ENCODE data around the gene SUPT4H1. TPM values are rescaled to one million over a fixed set of nuclear protein-coding genes. Genes with fewer than 3 reads are reported as not detected.

Gene SUPT4H1
- total RNA-seq, 1 experiment from 2014 or later, result 70.9 TPM

- Histone ChIP-seq H3K9me3 (no peaks in the 10 kb centered on the region), H3K4me1 (peaks cover 96% of the 10 kb centered on the region), H3K4me3 (ENCODE audit: low read depth, low read length) (no peak overlapping the region), H3K27me3 (replicated peaks; ENCODE audit: control insufficient read depth, insufficient read depth, low read length) (no peaks in the 10 kb centered on the region), H3K36me3 (ENCODE audit: control insufficient read depth, insufficient read depth, low read length) (peaks cover 2% of the 10 kb centered on the region; the same call in 1 of the 2 replicates)
- H3K27ac Mint-ChIP-seq (ENCODE audit: unreplicated experiment), result peak overlapping the region; percentile 90
- peak overlapping the region; percentile 62 for H3K4me3 Mint-ChIP-seq (ENCODE audit: unreplicated experiment)
- BruUV-seq (replicated peaks), result TSS peak; percentile 69
- no peak for DNase-seq
- intact Hi-C loops (cut with micrococcal nuclease; ENCODE audit: unreplicated experiment), result loop anchor here (1.0 kb wide), 5 partner anchors 10 to 27 kb away; partner anchors contain the start of gene RNF43
- H3K4me1 Mint-ChIP-seq (ENCODE audit: low read depth, unreplicated experiment), result peaks cover 66% of the 10 kb centered on the region
- no peak for TF ChIP-seq CTCF (IDR thresholded peaks at IDR 0.05; ENCODE audit: insufficient read depth in 1 of 2, low read depth in 1 of 2, low read length in 1 of 2, severe bottlenecking in 1 of 2, unreplicated experiment in 1 of 2)
- peaks cover 74% of the 10 kb centered on the region for H3K36me3 Mint-ChIP-seq (ENCODE audit: insufficient read depth, unreplicated experiment)
- ChIA-PET CTCF (no interaction called here), POLR2A (no interaction called here)
- no peaks in the 10 kb centered on the region for H3K9me3 Mint-ChIP-seq (ENCODE audit: unreplicated experiment)
- H3K27me3 Mint-ChIP-seq (ENCODE audit: insufficient read depth, unreplicated experiment), result no peaks in the 10 kb centered on the region
These were observed 38.9 kb upstream of the SUPT4H1 start for GRCh38 chr17:58390884-58391283.

GRCh38 chr17:58388302-58389190 lies 36.5 kb upstream of the SUPT4H1 start:
- no peak overlapping the region for H3K4me3 ChIP-seq (ENCODE audit: low read depth, low read length)
- no peaks in the 10 kb centered on the region for H3K9me3 Mint-ChIP-seq (ENCODE audit: unreplicated experiment)
- H3K4me1 ChIP-seq, result peaks cover 96% of the 10 kb centered on the region
- H3K9me3 ChIP-seq, result no peaks in the 10 kb centered on the region
- intact Hi-C loops (cut with micrococcal nuclease; ENCODE audit: unreplicated experiment), result no loop called here
- H3K36me3 ChIP-seq (ENCODE audit: control insufficient read depth, insufficient read depth, low read length), result peaks cover 2% of the 10 kb centered on the region; the same call in 1 of the 2 replicates
- peak overlapping the region; percentile 4 for H3K4me3 Mint-ChIP-seq (ENCODE audit: unreplicated experiment)
- H3K36me3 Mint-ChIP-seq (ENCODE audit: insufficient read depth, unreplicated experiment), result peaks cover 66% of the 10 kb centered on the region
- no peak for DNase-seq
- ChIA-PET CTCF (interaction anchor here (0.6 to 0.8 kb wide), 3 partner anchors 23 to 71 kb away, joined by 3 to 5 read pairs (median 3); no protein-coding TSS in a partner anchor), POLR2A (interaction anchor here (1.1 kb wide), 1 partner anchor 29 kb away, joined by 5 read pairs; the partner anchor contains the start of gene RNF43)
- H3K4me1 Mint-ChIP-seq (ENCODE audit: low read depth, unreplicated experiment), result peaks cover 72% of the 10 kb centered on the region
- H3K27me3 Mint-ChIP-seq (ENCODE audit: insufficient read depth, unreplicated experiment), result no peaks in the 10 kb centered on the region
- H3K27ac Mint-ChIP-seq (ENCODE audit: unreplicated experiment), result peak overlapping the region; percentile 48
- H3K27me3 ChIP-seq (replicated peaks; ENCODE audit: control insufficient read depth, insufficient read depth, low read length), result no peaks in the 10 kb centered on the region
- TF ChIP-seq CTCF (IDR thresholded peaks at IDR 0.05; ENCODE audit: insufficient read depth in 1 of 2, low read depth in 1 of 2, low read length in 1 of 2, severe bottlenecking in 1 of 2, unreplicated experiment in 1 of 2), result no peak
- BruUV-seq (replicated peaks), result TSS peak; percentile 21

DNA sequence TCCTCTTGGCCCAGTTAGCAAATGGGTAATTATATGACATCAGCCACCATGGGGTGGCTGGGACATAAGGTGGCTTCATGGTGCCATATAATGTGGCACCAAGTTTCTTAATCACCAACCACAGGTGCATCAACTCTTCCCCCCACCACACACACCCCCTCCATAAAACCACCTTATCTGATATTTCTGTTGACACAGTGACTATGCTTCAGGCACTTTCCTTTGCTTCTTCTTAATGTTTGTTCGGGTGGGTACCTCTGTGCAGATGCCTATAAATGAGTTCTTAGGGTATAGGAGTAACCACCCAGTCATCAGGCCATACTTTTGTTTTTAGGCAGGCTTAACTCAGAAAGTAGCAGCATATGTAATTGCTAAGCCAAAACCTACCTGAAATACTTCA lies 35.8 kb upstream of the SUPT4H1 start:
- peaks cover 73% of the 10 kb centered on the region for H3K4me1 Mint-ChIP-seq (ENCODE audit: low read depth, unreplicated experiment)

More for the DNA sequence above, 35.8 kb upstream of the SUPT4H1 start:
- intact Hi-C loops (cut with micrococcal nuclease; ENCODE audit: unreplicated experiment), result no loop called here
- Mint-ChIP-seq H3K27ac (ENCODE audit: unreplicated experiment) (peak overlapping the region; percentile 48), H3K27me3 (ENCODE audit: insufficient read depth, unreplicated experiment) (no peaks in the 10 kb centered on the region), H3K9me3 (ENCODE audit: unreplicated experiment) (no peaks in the 10 kb centered on the region), H3K36me3 (ENCODE audit: insufficient read depth, unreplicated experiment) (peaks cover 69% of the 10 kb centered on the region), H3K4me3 (ENCODE audit: unreplicated experiment) (peak overlapping the region; percentile 4)
- TF ChIP-seq CTCF (IDR thresholded peaks at IDR 0.05; ENCODE audit: insufficient read depth in 1 of 2, low read depth in 1 of 2, low read length in 1 of 2, severe bottlenecking in 1 of 2, unreplicated experiment in 1 of 2), result no peak
- POLR2A ChIA-PET, result no interaction called here
- Histone ChIP-seq H3K4me1 (peaks cover 96% of the 10 kb centered on the region), H3K36me3 (ENCODE audit: control insufficient read depth, insufficient read depth, low read length) (peaks cover 2% of the 10 kb centered on the region; the same call in 1 of the 2 replicates), H3K9me3 (no peaks in the 10 kb centered on the region), H3K4me3 (ENCODE audit: low read depth, low read length) (no peak overlapping the region), H3K27me3 (replicated peaks; ENCODE audit: control insufficient read depth, insufficient read depth, low read length) (no peaks in the 10 kb centered on the region)
- CTCF ChIA-PET, result interaction anchor here (0.6 kb wide), 1 partner anchor 22 kb away, joined by 3 read pairs; no protein-coding TSS in a partner anchor
- DNase-seq, result peak; percentile 59 to 62
- no TSS peak for BruUV-seq (replicated peaks)
